Coronary artery (tissue), 2 donors: ENCODE data around the gene THBS4.

Experiments used
- DNase-seq: peaks from one replicate; pipeline ENCODE4 v3.0.0-alpha.2; 2017; ENCODE audit warnings: low spot score
- H3K27ac ChIP-seq, 2 donors: fragments of 200-600 bp; sonication (generic); one replicate each; pipeline ENCODE4 v1.5.1; 2016 to 2019
- H3K4me3 ChIP-seq: fragments of 200-600 bp; sonication (generic); 2 replicates; pipeline ENCODE4 v1.5.1; 2016; ENCODE audit warnings: mild to moderate bottlenecking, moderate library complexity
- CTCF ChIP-seq: fragments of 200-600 bp; sonication (generic); IDR thresholded peaks from one replicate; pipeline ENCODE4 v1.5.1; 2019; ENCODE audit warnings: antibody characterized with exemption

The THBS4 gene

GRCh38 chr5:80125962-80126480, 90.9 kb downstream of the THBS4 start:
- no peak for DNase-seq
- Histone ChIP-seq H3K4me3 (no peak overlapping the region), H3K27ac (peak overlapping the region in 1 of 2 donors; percentile 40)
- no peak for TF ChIP-seq CTCF

GRCh38 chr5:80127116-80127552, 92.0 kb downstream of the THBS4 start:
- no peak for DNase-seq
- Histone ChIP-seq H3K4me3 (no peak overlapping the region), H3K27ac (peak overlapping the region in 1 of 2 donors; percentile 63)
- TF ChIP-seq CTCF, result no peak

GRCh38 chr5:80128141-80128540, 93.0 kb downstream of the THBS4 start:
- Histone ChIP-seq H3K27ac (no peak overlapping the region), H3K4me3 (no peak overlapping the region)
- TF ChIP-seq CTCF, result no peak
- no peak for DNase-seq

- no peak for DNase-seq
- no peak overlapping the region for H3K4me3 ChIP-seq
- no peak overlapping the region for H3K27ac ChIP-seq
- no peak for TF ChIP-seq CTCF
Observed at GRCh38 chr5:80129146-80129545, 94.0 kb downstream of the THBS4 start.
